Measurements from ENCODE around the gene LRP2.
"Not testable (repeated sequence)": the region's sequence is repeated elsewhere in the genome, so short reads cannot be mapped to it uniquely, and the experiment has no call there.

Gene LRP2

GRCh38 chr2:169329688-169330554, 32.4 kb downstream of the LRP2 start:
- no peaks in the 10 kb centered on the region for H3K27me3 ChIP-seq
- no peak overlapping the region for H3K4me3 ChIP-seq (ENCODE audit: low read depth, low read length)
- H3K4me1 ChIP-seq: no peaks in the 10 kb centered on the region
- H3K9me3 ChIP-seq: no peaks in the 10 kb centered on the region
- DNase-seq: no peak
- TF ChIP-seq CTCF (IDR thresholded peaks at IDR 0.05; ENCODE audit: low read depth, low read length): no peak
- H3K36me3 ChIP-seq: no peaks in the 10 kb centered on the region

- Histone ChIP-seq H3K9me3 (no peaks in the 10 kb centered on the region), H3K27me3 (no peaks in the 10 kb centered on the region), H3K4me3 (ENCODE audit: low read depth, low read length) (no peak overlapping the region), H3K36me3 (no peaks in the 10 kb centered on the region), H3K4me1 (no peaks in the 10 kb centered on the region)
- no peak for TF ChIP-seq CTCF (IDR thresholded peaks at IDR 0.05; ENCODE audit: low read depth, low read length)
- DNase-seq: no peak
These were observed 33.5 kb downstream of the LRP2 start for GRCh38 chr2:169328785-169329184.

GRCh38 chr2:169327837-169328236, 34.5 kb downstream of the LRP2 start:
- not testable (repeated sequence) for DNase-seq

GRCh38 chr2:169325886-169326285, 36.4 kb downstream of the LRP2 start:
- not testable (repeated sequence) for H3K9me3 ChIP-seq; H3K27me3 ChIP-seq; DNase-seq; H3K36me3 ChIP-seq; H3K4me3 ChIP-seq (ENCODE audit: low read depth, low read length); H3K4me1 ChIP-seq

More at GRCh38 chr2:169327837-169328236, 34.5 kb downstream of the LRP2 start:
- H3K4me3 ChIP-seq (ENCODE audit: low read depth, low read length); H3K9me3 ChIP-seq; H3K4me1 ChIP-seq; H3K36me3 ChIP-seq; H3K27me3 ChIP-seq: not testable (repeated sequence)

GRCh38 chr2:169324581-169325260, 37.6 kb downstream of the LRP2 start:
- no peak for DNase-seq
- Histone ChIP-seq H3K4me3 (ENCODE audit: low read depth, low read length) (no peak overlapping the region), H3K4me1 (no peaks in the 10 kb centered on the region), H3K36me3 (no peaks in the 10 kb centered on the region), H3K27me3 (no peaks in the 10 kb centered on the region), H3K9me3 (no peaks in the 10 kb centered on the region)
- TF ChIP-seq CTCF (IDR thresholded peaks at IDR 0.05; ENCODE audit: low read depth, low read length): no peak

GRCh38 chr2:169323841-169324240, 38.5 kb downstream of the LRP2 start:
- Histone ChIP-seq H3K36me3 (no peaks in the 10 kb centered on the region), H3K4me3 (ENCODE audit: low read depth, low read length) (no peak overlapping the region), H3K27me3 (no peaks in the 10 kb centered on the region), H3K9me3 (no peaks in the 10 kb centered on the region), H3K4me1 (no peaks in the 10 kb centered on the region)
- no peak for DNase-seq
- no peak for TF ChIP-seq CTCF (IDR thresholded peaks at IDR 0.05; ENCODE audit: low read depth, low read length)

- Histone ChIP-seq H3K4me1 (no peaks in the 10 kb centered on the region), H3K36me3 (no peaks in the 10 kb centered on the region), H3K4me3 (ENCODE audit: low read depth, low read length) (no peak overlapping the region), H3K27me3 (no peaks in the 10 kb centered on the region), H3K9me3 (no peaks in the 10 kb centered on the region)
- TF ChIP-seq CTCF (IDR thresholded peaks at IDR 0.05; ENCODE audit: low read depth, low read length): no peak
- DNase-seq: no peak
These were observed 41.8 kb downstream of the LRP2 start for GRCh38 chr2:169320561-169320960.
